H1 (cell line): ENCODE results near the gene CASK. TPM values are rescaled to one million over a fixed set of nuclear protein-coding genes. Genes with fewer than 3 reads are reported as not detected.

Experiments
- CTCF ChIA-PET: fragments of 300-600 bp; sonication (Branson Sonifier 250); formaldehyde crosslinking; loops from one replicate; lab custom pipeline; 2021; ENCODE audit not compliant: partially characterized antibody; lab: Charles Lee
- POLR2A ChIA-PET: fragments of 300-600 bp; sonication (Branson Sonifier 250); formaldehyde crosslinking; loops from one replicate; lab custom pipeline; 2021; ENCODE audit warnings: inconsistent platforms; ENCODE audit not compliant: partially characterized antibody; lab: Charles Lee
- DNase-seq, 2 experiments: peaks; one replicate each; pipeline versions ENCODE4 v3.0.0 to v3.0.0-alpha.2; 2010 to 2022; ENCODE audit warnings: low spot score in 2 of 2, low read depth in 1 of 2, mixed read lengths in 1 of 2
- FAIRE-seq: peaks from 2 replicates; lab custom pipeline; 2011; peaks lifted over from hg19 to GRCh38; lab: Jason Lieb, UNC
- H2AFZ ChIP-seq: 2 replicates; pipeline ENCODE4 v1.8.1; 2012; ENCODE audit warnings: low read length, inconsistent platforms
- H2AK5ac ChIP-seq: 2 replicates; pipeline ENCODE4 v1.6.1; 2013; ENCODE audit warnings: low read depth, low read length
- H2BK120ac ChIP-seq: replicated peaks from 2 replicates; pipeline ENCODE3; 2013; ENCODE audit warnings: low read depth, low read length, inconsistent platforms
- H2BK12ac ChIP-seq: 2 replicates; pipeline ENCODE4 v1.6.1; 2013; ENCODE audit warnings: low read depth, low read length
- H2BK15ac ChIP-seq: 2 replicates; pipeline ENCODE4 v1.6.1; 2013; ENCODE audit warnings: low read length
- H2BK20ac ChIP-seq: 2 replicates; pipeline ENCODE4 v1.6.1; 2013; ENCODE audit warnings: low read length
- H2BK5ac ChIP-seq: 2 replicates; pipeline ENCODE4 v1.6.1; 2013; ENCODE audit warnings: low read depth, low read length
- H3K14ac ChIP-seq: 2 replicates; pipeline ENCODE4 v1.6.1; 2013; ENCODE audit warnings: inconsistent platforms; ENCODE audit not compliant: insufficient read length
- H3K18ac ChIP-seq: 2 replicates; pipeline ENCODE4 v1.6.1; 2013; ENCODE audit warnings: low read length; ENCODE audit errors: extremely low read depth
- H3K23ac ChIP-seq: 2 replicates; pipeline ENCODE4 v1.6.1; 2013; ENCODE audit warnings: inconsistent platforms; ENCODE audit not compliant: insufficient read length
- H3K23me2 ChIP-seq: 2 replicates; pipeline ENCODE4 v1.6.1; 2013; ENCODE audit warnings: low read depth, low read length
- H3K27ac ChIP-seq: 2 replicates; pipeline ENCODE4 v1.6.1; 2011; ENCODE audit warnings: low read depth, low read length, inconsistent platforms
- H3K27me3 ChIP-seq, 4 experiments: replicated peaks in 1 of 4; 1 replicate in 1 of 4; 2 replicates in 3 of 4; pipeline versions ENCODE4 v1.6.1 to v1.8.1; 2011 to 2013; ENCODE audit warnings: low read length in 3 of 4, mild to moderate bottlenecking in 3 of 4, inconsistent platforms in 2 of 4, mixed read lengths in 2 of 4, moderate library complexity in 1 of 4; ENCODE audit not compliant: control insufficient read depth in 3 of 4, insufficient read depth in 3 of 4; ENCODE audit errors: extremely low read depth in 1 of 4
- H3K36me3 ChIP-seq, 4 experiments: 2 replicates each; pipeline versions ENCODE4 v1.6.1 to v1.8.1; 2011 to 2013; ENCODE audit warnings: mild to moderate bottlenecking in 4 of 4, low read length in 3 of 4, moderate library complexity in 2 of 4, control low read depth in 1 of 4, inconsistent platforms in 1 of 4; ENCODE audit not compliant: insufficient read depth in 4 of 4, control insufficient read depth in 2 of 4
- H3K4ac ChIP-seq: replicated peaks from 2 replicates; pipeline ENCODE3; 2013; ENCODE audit warnings: low read length, low read depth, mixed read lengths, inconsistent platforms; ENCODE audit not compliant: insufficient read length
- H3K4me1 ChIP-seq, 4 experiments: replicated peaks in 1 of 4; 1 replicate in 1 of 4; 2 replicates in 3 of 4; pipeline versions ENCODE4 v1.6.1 to v1.8.1; 2011 to 2013; ENCODE audit warnings: low read length in 3 of 4, inconsistent platforms in 2 of 4, mixed read lengths in 1 of 4; ENCODE audit not compliant: insufficient read depth in 4 of 4, control insufficient read depth in 3 of 4
- H3K4me2 ChIP-seq, 2 experiments: 2 replicates each; pipeline versions ENCODE4 v1.6.1 to v1.8.1; 2011 to 2013; ENCODE audit warnings: low read depth in 2 of 2, low read length in 2 of 2, control low read depth in 1 of 2, inconsistent platforms in 1 of 2, mild to moderate bottlenecking in 1 of 2; ENCODE audit not compliant: insufficient read depth in 1 of 2
- H3K4me3 ChIP-seq, 4 experiments: fragments of 200-600, 300-600 bp in 1 of 4; sonication (generic), shearing (Covaris generic), sonication (Bioruptor Twin) in 1 of 4; 2 replicates each; pipeline versions ENCODE4 v1.5.1 to v1.8.1; 2011 to 2016; ENCODE audit warnings: low read length in 4 of 4, low read depth in 3 of 4, control low read depth in 2 of 4, inconsistent platforms in 2 of 4, mild to moderate bottlenecking in 2 of 4, mixed read lengths in 1 of 4, moderate library complexity in 1 of 4; ENCODE audit not compliant: insufficient read depth in 2 of 4; ENCODE audit errors: extremely low read depth in 1 of 4
- H3K56ac ChIP-seq: replicated peaks from 2 replicates; pipeline ENCODE3; 2013; ENCODE audit warnings: low read depth, mild to moderate bottlenecking, mixed read lengths, low read length, inconsistent platforms; ENCODE audit not compliant: insufficient read length
- H3K79me1 ChIP-seq: 2 replicates; pipeline ENCODE4 v1.6.1; 2013; ENCODE audit warnings: low read depth, low read length, control low read depth
- H3K79me2 ChIP-seq, 2 experiments: 2 replicates each; pipeline versions ENCODE4 v1.6.1 to v1.8.1; 2012 to 2013; ENCODE audit warnings: low read length in 2 of 2, mild to moderate bottlenecking in 2 of 2, inconsistent platforms in 1 of 2; ENCODE audit not compliant: insufficient read depth in 2 of 2, control insufficient read depth in 1 of 2
- H3K9ac ChIP-seq, 4 experiments: replicated peaks in 1 of 4; 1 replicate in 1 of 4; 2 replicates in 3 of 4; pipeline versions ENCODE4 v1.6.1 to v1.8.1; 2011 to 2013; ENCODE audit warnings: low read depth in 3 of 4, low read length in 3 of 4, control low read depth in 2 of 4, mild to moderate bottlenecking in 2 of 4, moderate library complexity in 2 of 4, inconsistent platforms in 1 of 4; ENCODE audit errors: extremely low read depth in 1 of 4
- H3K9me3 ChIP-seq, 2 experiments: 2 replicates each; pipeline versions ENCODE4 v1.6.1 to v1.8.1; 2012 to 2013; ENCODE audit warnings: mild to moderate bottlenecking in 2 of 2, moderate library complexity in 2 of 2, control low read depth in 1 of 2, inconsistent platforms in 1 of 2, low read depth in 1 of 2, low read length in 1 of 2, mixed read lengths in 1 of 2; ENCODE audit not compliant: insufficient read depth in 2 of 2
- H4K20me1 ChIP-seq, 2 experiments: replicated peaks in 1 of 2; 2 replicates each; pipeline versions ENCODE3 to v1.8.1; 2011 to 2013; ENCODE audit warnings: inconsistent platforms in 2 of 2, low read length in 2 of 2, mild to moderate bottlenecking in 1 of 2; ENCODE audit not compliant: insufficient read depth in 2 of 2, control insufficient read depth in 1 of 2
- H4K5ac ChIP-seq: 2 replicates; pipeline ENCODE4 v1.6.1; 2013; ENCODE audit warnings: low read length, low read depth, mixed read lengths, inconsistent platforms; ENCODE audit not compliant: insufficient read length
- H4K8ac ChIP-seq: 2 replicates; pipeline ENCODE4 v1.8.0; 2013; ENCODE audit warnings: mild to moderate bottlenecking, moderate library complexity, low read length, inconsistent platforms; ENCODE audit not compliant: insufficient read depth; ENCODE audit errors: extremely low read depth
- H4K91ac ChIP-seq: replicated peaks from 2 replicates; pipeline ENCODE3; 2013; ENCODE audit warnings: low read length, mixed read lengths, inconsistent platforms; ENCODE audit not compliant: insufficient read length
- BACH1 ChIP-seq: IDR thresholded peaks from 2 replicates; pipeline ENCODE4 v1.6.1; 2012; ENCODE audit warnings: low read length, improper control_type of control experiment
- BRCA1 ChIP-seq: IDR thresholded peaks from 2 replicates; pipeline ENCODE4 v1.6.1; 2012; ENCODE audit warnings: low read depth, low read length, improper control_type of control experiment
- CHD1 ChIP-seq: IDR thresholded peaks from 2 replicates; pipeline ENCODE4 v1.6.1; 2012; ENCODE audit warnings: low read depth, low read length, improper control_type of control experiment
- CHD2 ChIP-seq: IDR thresholded peaks from 2 replicates; pipeline ENCODE4 v1.6.1; 2012; ENCODE audit warnings: low read length, improper control_type of control experiment
- GTF2F1 ChIP-seq: IDR thresholded peaks from 2 replicates; pipeline ENCODE4 v1.6.1; 2012; ENCODE audit warnings: low read depth, low read length, improper control_type of control experiment, borderline replicate concordance
- POLR2A ChIP-seq, 2 experiments: IDR thresholded peaks; 1 replicate in 1 of 2; 2 replicates in 1 of 2; pipeline ENCODE4 v1.6.1; 2011; ENCODE audit warnings: low read depth in 2 of 2, low read length in 2 of 2, mild to moderate bottlenecking in 2 of 2; ENCODE audit errors: control extremely low read depth in 1 of 2
- RBBP5 ChIP-seq: IDR thresholded peaks from 2 replicates; pipeline ENCODE4 v1.7.1; 2012; ENCODE audit warnings: low read depth, mild to moderate bottlenecking, inconsistent platforms, low read length, moderate library complexity, borderline replicate concordance
- SP2 ChIP-seq: IDR thresholded peaks from 2 replicates; pipeline ENCODE4 v1.6.1; 2012; ENCODE audit warnings: mild to moderate bottlenecking, low read length, inconsistent platforms
- SRF ChIP-seq: IDR thresholded peaks from 2 replicates; pipeline ENCODE4 v1.6.1; 2011; ENCODE audit warnings: mild to moderate bottlenecking, low read depth, low read length, moderate library complexity
- YY1 ChIP-seq: IDR thresholded peaks from 2 replicates; pipeline ENCODE4 v1.6.1; 2011; ENCODE audit warnings: low read depth, mild to moderate bottlenecking, low read length
- ZNF274 ChIP-seq: IDR thresholded peaks from 2 replicates; pipeline ENCODE4 v1.7.0; 2012; ENCODE audit warnings: low read length, borderline replicate concordance; ENCODE audit errors: extremely low read depth
- WGBS, 2 experiments: shearing (Covaris generic) in 1 of 2; methylation state at CpG; one replicate each; pipeline versions ENCODE4 v1.1.6 to v1.1.7; 2013 to 2015; ENCODE audit warnings: low lambda C conversion rate in 2 of 2, mixed read lengths in 2 of 2, inconsistent platforms in 1 of 2, low coverage in 1 of 2, missing lambda C conversion rate in 1 of 2; ENCODE audit not compliant: insufficient replicate concordance in 2 of 2, insufficient coverage in 1 of 2, insufficient read length in 1 of 2; ENCODE audit errors: extremely low coverage in 1 of 2, missing lambda C conversion rate in 1 of 2; 5-methylcytosine and 5-hydroxymethylcytosine counted together
- polyA plus RNA-seq, 7 experiments: library from polyadenylated mRNA; depleted of rRNA in 3 of 7; stranded (reverse) in 5 of 7; unstranded in 2 of 7; fragments of >200 nt in 5 of 7; fragments of 200-250 nt in 2 of 7; gene quantifications; 1 replicate in 5 of 7; 2 replicates in 1 of 7; 4 replicates in 1 of 7; pipeline versions ENCODE4 v1.2.1 to v1.2.3, GENCODE V29; 2011 to 2013; ENCODE audit warnings: missing spikeins in 2 of 7, mixed read lengths in 2 of 7
- total RNA-seq: library from RNA; stranded (reverse); fragmentation: NEBNext Ultra II Directional; extraction: Animal tissue kit (Norgen Biotek cat#: 25700); gene quantifications from 2 replicates; pipeline ENCODE4 v1.2.1, GENCODE V29; 2021
- TF ChIP-seq, protein P1 (sequence below): IDR thresholded peaks from 2 replicates; pipeline ENCODE4 v1.6.1; 2012; ENCODE audit warnings: low read length, inconsistent platforms

Gene CASK
- total and polyA plus RNA-seq, 2 of the 8 experiments (the other 6 are each of a cell fraction or from before 2014, with no cell fraction given): 21.6 to 55.1 TPM

DNA sequence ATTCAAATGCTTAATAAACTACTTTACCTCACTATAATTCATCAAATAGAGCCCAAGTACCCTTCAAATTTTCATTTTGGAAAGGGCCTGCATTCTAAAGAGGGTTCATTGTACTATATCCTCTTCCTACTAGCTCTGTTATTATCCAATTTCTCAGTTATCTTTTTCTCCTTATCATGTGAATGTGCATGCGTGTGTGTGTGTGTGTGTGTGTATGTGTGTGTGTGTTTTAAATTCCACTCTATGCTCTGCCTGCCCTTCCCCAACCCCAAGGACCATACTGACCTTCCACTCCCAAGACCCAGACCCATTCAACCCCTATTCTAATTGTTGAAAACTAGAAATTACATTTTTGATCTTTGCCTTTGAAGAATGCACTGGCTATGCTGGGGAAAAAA is 33.3 kb downstream of the CASK start:
- Histone ChIP-seq H2BK20ac (no peak overlapping the region), H3K79me1 (no peaks in the 10 kb centered on the region), H2BK12ac (no peak overlapping the region), H3K56ac (no peak overlapping the region), H2BK15ac (no peak overlapping the region), H3K27ac (no peak overlapping the region), H3K36me3 (no peaks in the 10 kb centered on the region), H4K8ac (no peak overlapping the region), H2AK5ac (no peak overlapping the region), H3K18ac (no peak overlapping the region), H3K79me2 (peaks cover 0 to 63% of the 10 kb centered on the region in 2 experiments; a peak in 2 of 4 replicates), H3K4me3 (no peak overlapping the region), H4K91ac (no peak overlapping the region), H4K20me1 (no peaks in the 10 kb centered on the region), H2BK5ac (no peak overlapping the region), H3K27me3 (no peaks in the 10 kb centered on the region), H4K5ac (no peak overlapping the region), H2AFZ (no peak overlapping the region), H3K14ac (no peak overlapping the region), H3K23me2 (no peaks in the 10 kb centered on the region), H3K9ac (no peak overlapping the region), H3K4me2 (no peak overlapping the region), H2BK120ac (no peak overlapping the region), H3K4ac (no peak overlapping the region), H3K4me1 (no peaks in the 10 kb centered on the region), H3K23ac (no peak overlapping the region), H3K9me3 (no peaks in the 10 kb centered on the region)
- 80% methylated on average over 1 of the region's 1 CpG; no CpG with 5 or more reads in 1 of the 2 experiments for WGBS, 2 experiments
- ChIA-PET CTCF (no interaction called here), POLR2A (interaction anchor here (0.6 kb wide), 1 partner anchor 274 kb away, joined by 4 read pairs; no protein-coding TSS in a partner anchor)
- no peak for DNase-seq
- no peak for TF ChIP-seq RBBP5
- no peak for TF ChIP-seq YY1
- no peak for TF ChIP-seq ZNF274
- no peak for TF ChIP-seq GTF2F1
- TF ChIP-seq, protein P1, sequence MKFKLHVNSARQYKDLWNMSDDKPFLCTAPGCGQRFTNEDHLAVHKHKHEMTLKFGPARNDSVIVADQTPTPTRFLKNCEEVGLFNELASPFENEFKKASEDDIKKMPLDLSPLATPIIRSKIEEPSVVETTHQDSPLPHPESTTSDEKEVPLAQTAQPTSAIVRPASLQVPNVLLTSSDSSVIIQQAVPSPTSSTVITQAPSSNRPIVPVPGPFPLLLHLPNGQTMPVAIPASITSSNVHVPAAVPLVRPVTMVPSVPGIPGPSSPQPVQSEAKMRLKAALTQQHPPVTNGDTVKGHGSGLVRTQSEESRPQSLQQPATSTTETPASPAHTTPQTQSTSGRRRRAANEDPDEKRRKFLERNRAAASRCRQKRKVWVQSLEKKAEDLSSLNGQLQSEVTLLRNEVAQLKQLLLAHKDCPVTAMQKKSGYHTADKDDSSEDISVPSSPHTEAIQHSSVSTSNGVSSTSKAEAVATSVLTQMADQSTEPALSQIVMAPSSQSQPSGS: no peak
- TF ChIP-seq CHD1: no peak
- TF ChIP-seq POLR2A (IDR thresholded peaks at IDR 0.05; ENCODE audit: control extremely low read depth in 1 of 2, low read depth in 2 of 2, low read length in 2 of 2): no peak
- no peak for TF ChIP-seq BRCA1
- no peak for TF ChIP-seq BACH1
- no peak for TF ChIP-seq SRF
- no peak for TF ChIP-seq CHD2
- no peak for TF ChIP-seq SP2
- FAIRE-seq: no peak
